Medulla oblongata (tissue), 1 donor: ENCODE results near the gene ACOX2.

Experiments
- DNase-seq: peaks from one replicate; pipeline ENCODE4 v3.0.0-alpha.2; 2015; ENCODE audit errors: extremely low spot score

Gene ACOX2

GRCh38 chr3:58474348-58474911, 62.6 kb downstream of the ACOX2 start:
- DNase-seq, result peak; percentile 64

GRCh38 chr3:58473275-58473674, 63.7 kb downstream of the ACOX2 start:
- DNase-seq, result no peak

GRCh38 chr3:58471025-58471887, 65.7 kb downstream of the ACOX2 start:
- no peak for DNase-seq

GRCh38 chr3:58470363-58471024, 66.5 kb downstream of the ACOX2 start:
- no peak for DNase-seq

GRCh38 chr3:58469096-58469495, 67.9 kb downstream of the ACOX2 start:
- no peak for DNase-seq

GRCh38 chr3:58466899-58467563, 70.0 kb downstream of the ACOX2 start:
- no peak for DNase-seq

- no peak for DNase-seq
Observed at GRCh38 chr3:58464866-58465265, 72.1 kb downstream of the ACOX2 start.

GRCh38 chr3:58463942-58464271, 73.1 kb downstream of the ACOX2 start:
- no peak for DNase-seq

GRCh38 chr3:58463181-58463941, 73.6 kb downstream of the ACOX2 start:
- peak; percentile 82 for DNase-seq

- no peak for DNase-seq
Observed at GRCh38 chr3:58462829-58463180, 74.2 kb downstream of the ACOX2 start.

GRCh38 chr3:58459160-58459559, 77.8 kb downstream of the ACOX2 start:
- DNase-seq, result no peak
